Activated T-helper 17 cell treated with anti-CD3 and anti-CD28 coated beads, Interleukin-2, amount 50 U/mL, for 72 hours (primary cell): ENCODE results near the gene GSS. TPM values are rescaled to one million over a fixed set of nuclear protein-coding genes. Genes with fewer than 3 reads are reported as not detected.
A peak's percentile ranks its signal among the peaks of the same experiment; 100 is the strongest.

Source experiments
- ATAC-seq: fragments of 150-1000 bp; cut with Tn5 transposase; replicated peaks from 2 replicates; pipeline ENCODE4 v1.10.0; 2021; ENCODE audit warnings: mild to moderate bottlenecking, moderate library complexity
- H3K27ac Mint-ChIP-seq: one replicate; pipeline ENCODE4 v1.8.0; 2022; ENCODE audit warnings: mixed read lengths
- H3K27me3 Mint-ChIP-seq: one replicate; pipeline ENCODE4 v1.8.0; 2022; ENCODE audit warnings: mixed read lengths
- H3K36me3 Mint-ChIP-seq: one replicate; pipeline ENCODE4 v1.8.0; 2022; ENCODE audit warnings: low read depth, mild to moderate bottlenecking, mixed read lengths
- H3K4me1 Mint-ChIP-seq: one replicate; pipeline ENCODE4 v1.8.0; 2022; ENCODE audit warnings: mixed read lengths
- H3K4me3 Mint-ChIP-seq: one replicate; pipeline ENCODE4 v1.8.0; 2022; ENCODE audit warnings: mild to moderate bottlenecking, mixed read lengths
- H3K9me3 Mint-ChIP-seq: one replicate; pipeline ENCODE4 v1.8.0; 2022; ENCODE audit warnings: mixed read lengths
- total RNA-seq, 2 donors: library from RNA; stranded (reverse); gene quantifications; one replicate each; pipeline ENCODE4 v1.2.3, GENCODE V29; 2022

The GSS gene
- 10 to 100 TPM; 54.7 to 57.4 TPM for total RNA-seq

GRCh38 chr20:34955231-34956040 is at the start of gene GSS, which contains the start of gene MYH7B:
Gene GSS, minus strand, starts transcription at chr20:34955806. Its CDS starts 3,954 bp downstream, at chr20:34951852.
Gene MYH7B, plus strand, starts transcription at chr20:34955868. Its CDS starts 22,138 bp downstream, at chr20:34978006.
- no peaks in the 10 kb centered on the region for H3K27me3 Mint-ChIP-seq
- peaks cover 13% of the 10 kb centered on the region for H3K4me1 Mint-ChIP-seq
- H3K36me3 Mint-ChIP-seq, result peaks cover 12% of the 10 kb centered on the region

GRCh38 chr20:35004749-35005462 is 49.3 kb upstream of the GSS start:
- Mint-ChIP-seq H3K27ac (no peak overlapping the region), H3K4me1 (no peaks in the 10 kb centered on the region), H3K4me3 (no peak overlapping the region), H3K27me3 (no peaks in the 10 kb centered on the region), H3K36me3 (peaks cover 86% of the 10 kb centered on the region), H3K9me3 (no peaks in the 10 kb centered on the region)
- no peak for ATAC-seq

More at GRCh38 chr20:34955231-34956040, at the start of gene GSS, which contains the start of gene MYH7B:
- ATAC-seq, result peak; percentile 95
- Mint-ChIP-seq H3K27ac (peak within 1 kb of the TSS; percentile 99), H3K4me3 (peak within 1 kb of the TSS; percentile 99), H3K9me3 (no peaks in the 10 kb centered on the region)

- Mint-ChIP-seq H3K4me1 (no peaks in the 10 kb centered on the region), H3K27me3 (no peaks in the 10 kb centered on the region), H3K27ac (no peak overlapping the region), H3K9me3 (no peaks in the 10 kb centered on the region), H3K36me3 (peaks cover 85% of the 10 kb centered on the region), H3K4me3 (no peak overlapping the region)
- ATAC-seq, result no peak
Measured at GRCh38 chr20:35004051-35004725, 48.6 kb upstream of the GSS start.

GRCh38 chr20:35003211-35004031 is 47.8 kb upstream of the GSS start:
- H3K27ac Mint-ChIP-seq, result no peak overlapping the region
- ATAC-seq, result no peak
- H3K27me3 Mint-ChIP-seq, result no peaks in the 10 kb centered on the region
- no peaks in the 10 kb centered on the region for H3K4me1 Mint-ChIP-seq
- H3K36me3 Mint-ChIP-seq, result peaks cover 85% of the 10 kb centered on the region
- no peaks in the 10 kb centered on the region for H3K9me3 Mint-ChIP-seq
- H3K4me3 Mint-ChIP-seq, result no peak overlapping the region

GRCh38 chr20:35002426-35003210 is 47.0 kb upstream of the GSS start:
- Mint-ChIP-seq H3K27ac (no peak overlapping the region), H3K9me3 (no peaks in the 10 kb centered on the region), H3K4me3 (no peak overlapping the region), H3K4me1 (no peaks in the 10 kb centered on the region), H3K36me3 (peaks cover 85% of the 10 kb centered on the region), H3K27me3 (no peaks in the 10 kb centered on the region)
- no peak for ATAC-seq

- no peak overlapping the region for H3K27ac Mint-ChIP-seq
- H3K36me3 Mint-ChIP-seq, result peaks cover 78% of the 10 kb centered on the region
Measured at GRCh38 chr20:35001596-35002362, 46.2 kb upstream of the GSS start.

GRCh38 chr20:35000922-35001595 is 45.5 kb upstream of the GSS start:
- no peaks in the 10 kb centered on the region for H3K9me3 Mint-ChIP-seq
- no peaks in the 10 kb centered on the region for H3K4me1 Mint-ChIP-seq
- H3K27ac Mint-ChIP-seq, result no peak overlapping the region
- H3K4me3 Mint-ChIP-seq, result no peak overlapping the region
- peaks cover 71% of the 10 kb centered on the region for H3K36me3 Mint-ChIP-seq
- ATAC-seq, result no peak
- no peaks in the 10 kb centered on the region for H3K27me3 Mint-ChIP-seq

More at GRCh38 chr20:35001596-35002362, 46.2 kb upstream of the GSS start:
- no peak overlapping the region for H3K4me3 Mint-ChIP-seq
- H3K9me3 Mint-ChIP-seq, result no peaks in the 10 kb centered on the region
- no peak for ATAC-seq
- no peaks in the 10 kb centered on the region for H3K4me1 Mint-ChIP-seq
- no peaks in the 10 kb centered on the region for H3K27me3 Mint-ChIP-seq

GRCh38 chr20:35000311-35000921 is 44.8 kb upstream of the GSS start:
- ATAC-seq, result no peak

GRCh38 chr20:34999782-35000181 is 44.2 kb upstream of the GSS start:
- no peaks in the 10 kb centered on the region for H3K27me3 Mint-ChIP-seq
- no peak overlapping the region for H3K4me3 Mint-ChIP-seq
- no peaks in the 10 kb centered on the region for H3K9me3 Mint-ChIP-seq
- peaks cover 58% of the 10 kb centered on the region for H3K36me3 Mint-ChIP-seq
- no peaks in the 10 kb centered on the region for H3K4me1 Mint-ChIP-seq
- H3K27ac Mint-ChIP-seq, result no peak overlapping the region
- no peak for ATAC-seq

More at GRCh38 chr20:35000311-35000921, 44.8 kb upstream of the GSS start:
- Mint-ChIP-seq H3K4me3 (no peak overlapping the region), H3K36me3 (peaks cover 64% of the 10 kb centered on the region), H3K9me3 (no peaks in the 10 kb centered on the region), H3K4me1 (no peaks in the 10 kb centered on the region), H3K27me3 (no peaks in the 10 kb centered on the region), H3K27ac (no peak overlapping the region)

GRCh38 chr20:34999021-34999451 is 43.4 kb upstream of the GSS start:
- no peaks in the 10 kb centered on the region for H3K9me3 Mint-ChIP-seq
- ATAC-seq, result no peak
- H3K36me3 Mint-ChIP-seq, result peaks cover 51% of the 10 kb centered on the region
- no peaks in the 10 kb centered on the region for H3K4me1 Mint-ChIP-seq
- no peaks in the 10 kb centered on the region for H3K27me3 Mint-ChIP-seq
- no peak overlapping the region for H3K4me3 Mint-ChIP-seq
- no peak overlapping the region for H3K27ac Mint-ChIP-seq

GRCh38 chr20:34998331-34998950 is 42.8 kb upstream of the GSS start:
- ATAC-seq, result no peak
- Mint-ChIP-seq H3K9me3 (no peaks in the 10 kb centered on the region), H3K27ac (no peak overlapping the region), H3K4me3 (no peak overlapping the region), H3K4me1 (no peaks in the 10 kb centered on the region), H3K36me3 (peaks cover 47% of the 10 kb centered on the region), H3K27me3 (no peaks in the 10 kb centered on the region)

- no peaks in the 10 kb centered on the region for H3K4me1 Mint-ChIP-seq
- H3K36me3 Mint-ChIP-seq, result peaks cover 47% of the 10 kb centered on the region
- no peaks in the 10 kb centered on the region for H3K9me3 Mint-ChIP-seq
- no peaks in the 10 kb centered on the region for H3K27me3 Mint-ChIP-seq
- ATAC-seq, result no peak
- no peak overlapping the region for H3K4me3 Mint-ChIP-seq
- H3K27ac Mint-ChIP-seq, result no peak overlapping the region
Measured at GRCh38 chr20:34997774-34998173, 42.2 kb upstream of the GSS start.
